ENCODE measurements around the gene NCKAP5L.
A peak's percentile ranks its signal among the peaks of the same experiment; 100 is the strongest.
"Not testable (repeated sequence)": the region's sequence is repeated elsewhere in the genome, so short reads cannot be mapped to it uniquely, and the experiment has no call there.

The NCKAP5L gene

DNA sequence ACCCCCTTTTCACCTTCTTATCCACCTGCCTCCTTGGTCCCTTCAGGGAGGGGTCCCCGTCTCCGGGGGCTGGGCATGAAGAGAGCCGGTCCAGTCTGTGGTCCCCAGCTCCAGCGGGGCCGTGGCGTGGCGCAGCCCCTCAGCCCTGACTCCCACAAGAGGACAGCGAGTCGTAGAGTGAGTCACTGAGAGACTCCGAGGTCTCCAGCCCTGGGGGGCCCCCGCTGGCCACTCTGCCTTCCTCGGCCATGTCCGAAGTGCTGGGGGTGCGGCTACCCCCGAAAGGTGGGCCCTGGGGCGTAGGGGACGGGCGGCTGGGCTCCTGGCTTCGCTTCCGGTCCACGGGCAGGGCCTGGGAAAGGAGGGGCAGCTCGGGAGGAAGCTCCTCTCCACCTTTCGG lies 36.5 kb downstream of the NCKAP5L start:
- no peaks in the 10 kb centered on the region for H3K27me3 ChIP-seq (ENCODE audit: control insufficient read depth, insufficient read depth, low read length)
- no peak for DNase-seq (ENCODE audit: low read depth, low spot score)
- no peaks in the 10 kb centered on the region for H3K9me3 ChIP-seq (ENCODE audit: control insufficient read depth, insufficient read depth, low read length)
- WGBS (ENCODE audit: insufficient coverage, insufficient read length) = no CpG with 5 or more reads among the region's 23 CpGs
- no peak overlapping the region for H3K4me3 ChIP-seq (ENCODE audit: low read length)
- H3K27ac ChIP-seq (ENCODE audit: low read length) = no peak overlapping the region
- peaks cover 3% of the 10 kb centered on the region; the same call in 1 of the 2 replicates for H3K4me1 ChIP-seq (ENCODE audit: control insufficient read depth, insufficient read depth, low read length)
- H3K36me3 ChIP-seq (ENCODE audit: control insufficient read depth, insufficient read depth, low read length) = peaks cover 5% of the 10 kb centered on the region

DNA sequence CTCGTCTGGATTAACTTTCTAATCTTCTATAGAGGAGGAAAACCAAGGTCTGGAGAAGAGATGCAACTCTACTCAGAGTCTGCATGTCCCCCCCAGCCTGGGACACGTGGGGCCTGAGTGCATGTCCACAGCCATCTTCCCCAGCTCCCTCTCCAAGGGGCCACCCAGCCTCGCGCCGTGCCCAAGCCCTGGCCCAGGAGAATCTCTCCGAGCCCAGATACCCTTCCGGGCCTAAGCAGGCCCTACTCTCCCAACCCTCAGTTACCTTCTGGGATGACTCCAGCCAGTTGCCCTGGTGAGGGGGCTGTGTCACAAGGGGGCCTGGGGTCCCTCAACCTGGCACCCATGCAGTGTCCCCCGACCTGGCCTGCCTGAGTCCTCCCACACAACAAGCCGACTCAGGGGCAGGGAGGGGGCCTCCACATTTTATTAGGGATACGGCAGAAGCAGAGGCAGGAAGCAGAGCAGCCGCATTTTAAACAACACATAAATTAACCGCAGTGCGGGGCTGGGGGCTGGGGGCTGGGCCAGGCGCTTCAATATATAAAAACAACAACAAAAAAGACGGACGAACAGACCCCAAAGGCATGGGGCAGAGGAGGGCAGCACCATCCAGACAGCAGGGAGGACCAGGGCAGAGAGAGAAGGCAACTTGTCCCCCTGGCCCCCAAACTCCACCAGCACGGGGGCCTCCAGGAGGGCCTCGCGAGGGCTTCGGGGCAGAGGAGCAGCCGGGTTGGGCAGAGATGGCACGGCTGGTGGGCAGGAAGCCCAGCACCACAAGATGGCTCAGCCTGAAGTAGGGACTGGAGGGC lies 37.3 kb downstream of the NCKAP5L start:
- Histone ChIP-seq H3K36me3 (ENCODE audit: control insufficient read depth, insufficient read depth, low read length) (peaks cover 5% of the 10 kb centered on the region), H3K4me1 (ENCODE audit: control insufficient read depth, insufficient read depth, low read length) (peaks cover 3% of the 10 kb centered on the region; the same call in 1 of the 2 replicates), H3K4me3 (ENCODE audit: low read length) (no peak overlapping the region), H3K27ac (ENCODE audit: low read length) (no peak overlapping the region), H3K27me3 (ENCODE audit: control insufficient read depth, insufficient read depth, low read length) (no peaks in the 10 kb centered on the region), H3K9me3 (ENCODE audit: control insufficient read depth, insufficient read depth, low read length) (no peaks in the 10 kb centered on the region)
- no peak for DNase-seq (ENCODE audit: low read depth, low spot score)
- WGBS (ENCODE audit: insufficient coverage, insufficient read length) = no CpG with 5 or more reads among the region's 22 CpGs

DNA sequence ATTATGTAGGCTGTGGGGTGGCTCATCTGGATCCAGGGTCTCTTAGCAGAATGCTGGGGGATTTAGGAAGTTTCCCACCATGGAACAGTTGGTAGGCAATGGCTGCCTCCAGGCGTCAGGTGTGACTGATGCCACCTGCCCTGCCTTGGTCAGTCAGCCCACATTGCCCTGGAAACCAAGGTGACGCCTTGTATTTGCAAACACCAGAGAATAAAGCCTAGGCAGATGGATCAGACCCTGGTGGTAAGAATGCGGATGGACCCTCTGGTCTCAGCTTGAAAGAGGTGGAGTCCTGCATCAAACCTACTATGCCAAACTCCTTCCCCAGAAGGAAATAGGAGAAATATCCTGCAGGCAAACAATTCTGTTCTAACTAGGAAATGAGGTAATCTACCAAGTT lies 38.2 kb downstream of the NCKAP5L start:
- Histone ChIP-seq H3K9me3 (ENCODE audit: control insufficient read depth, insufficient read depth, low read length) (no peaks in the 10 kb centered on the region), H3K36me3 (ENCODE audit: control insufficient read depth, insufficient read depth, low read length) (peaks cover 5% of the 10 kb centered on the region), H3K27ac (ENCODE audit: low read length) (no peak overlapping the region), H3K4me1 (ENCODE audit: control insufficient read depth, insufficient read depth, low read length) (peaks cover 3% of the 10 kb centered on the region; the same call in 1 of the 2 replicates), H3K27me3 (ENCODE audit: control insufficient read depth, insufficient read depth, low read length) (no peaks in the 10 kb centered on the region), H3K4me3 (ENCODE audit: low read length) (no peak overlapping the region)
- no peak for DNase-seq (ENCODE audit: low read depth, low spot score)
- WGBS (ENCODE audit: insufficient coverage, insufficient read length) = no CpG with 5 or more reads among the region's 3 CpGs

- peaks cover 3% of the 10 kb centered on the region; the same call in 1 of the 2 replicates for H3K36me3 ChIP-seq (ENCODE audit: control insufficient read depth, insufficient read depth, low read length)
- no peak overlapping the region for H3K27ac ChIP-seq (ENCODE audit: low read length)
- no peak for DNase-seq (ENCODE audit: low read depth, low spot score)
- no peaks in the 10 kb centered on the region for H3K9me3 ChIP-seq (ENCODE audit: control insufficient read depth, insufficient read depth, low read length)
- H3K4me1 ChIP-seq (ENCODE audit: control insufficient read depth, insufficient read depth, low read length) = peaks cover 3% of the 10 kb centered on the region; the same call in 1 of the 2 replicates
- WGBS (ENCODE audit: insufficient coverage, insufficient read length) = no CpG with 5 or more reads among the region's 2 CpGs
- no peak overlapping the region for H3K4me3 ChIP-seq (ENCODE audit: low read length)
- no peaks in the 10 kb centered on the region for H3K27me3 ChIP-seq (ENCODE audit: control insufficient read depth, insufficient read depth, low read length)
These were observed 40.5 kb downstream of the NCKAP5L start for GRCh38 chr12:49787672-49788071.

- WGBS (ENCODE audit: insufficient coverage, insufficient read length) = no CpG with 5 or more reads among the region's 4 CpGs
- Histone ChIP-seq H3K27ac (ENCODE audit: low read length) (no peak overlapping the region), H3K27me3 (ENCODE audit: control insufficient read depth, insufficient read depth, low read length) (no peaks in the 10 kb centered on the region), H3K36me3 (ENCODE audit: control insufficient read depth, insufficient read depth, low read length) (peaks cover 2% of the 10 kb centered on the region; the same call in 1 of the 2 replicates), H3K4me3 (ENCODE audit: low read length) (no peak overlapping the region), H3K4me1 (ENCODE audit: control insufficient read depth, insufficient read depth, low read length) (0 out of 2 replicates have a peak, but pooled peaks cover under 1% of the 10 kb centered on the region), H3K9me3 (ENCODE audit: control insufficient read depth, insufficient read depth, low read length) (no peaks in the 10 kb centered on the region)
- no peak for DNase-seq (ENCODE audit: low read depth, low spot score)
These were observed 43.3 kb downstream of the NCKAP5L start for GRCh38 chr12:49784756-49785409.

GRCh38 chr12:49783917-49784676 lies 44.1 kb downstream of the NCKAP5L start:
- no peaks in the 10 kb centered on the region for H3K9me3 ChIP-seq (ENCODE audit: control insufficient read depth, insufficient read depth, low read length)
- H3K4me1 ChIP-seq (ENCODE audit: control insufficient read depth, insufficient read depth, low read length) = no peaks in the 10 kb centered on the region
- no peaks in the 10 kb centered on the region for H3K27me3 ChIP-seq (ENCODE audit: control insufficient read depth, insufficient read depth, low read length)
- H3K27ac ChIP-seq (ENCODE audit: low read length) = no peak overlapping the region
- DNase-seq (ENCODE audit: low read depth, low spot score) = no peak
- H3K36me3 ChIP-seq (ENCODE audit: control insufficient read depth, insufficient read depth, low read length) = no peaks in the 10 kb centered on the region
- WGBS (ENCODE audit: insufficient coverage, insufficient read length) = no CpG with 5 or more reads among the region's 7 CpGs
- H3K4me3 ChIP-seq (ENCODE audit: low read length) = no peak overlapping the region

GRCh38 chr12:49780914-49781313 lies 47.3 kb downstream of the NCKAP5L start:
- not testable (repeated sequence) for DNase-seq (ENCODE audit: low read depth, low spot score); H3K27me3 ChIP-seq (ENCODE audit: control insufficient read depth, insufficient read depth, low read length); H3K9me3 ChIP-seq (ENCODE audit: control insufficient read depth, insufficient read depth, low read length); H3K27ac ChIP-seq (ENCODE audit: low read length); H3K4me1 ChIP-seq (ENCODE audit: control insufficient read depth, insufficient read depth, low read length); H3K36me3 ChIP-seq (ENCODE audit: control insufficient read depth, insufficient read depth, low read length); H3K4me3 ChIP-seq (ENCODE audit: low read length)
- no CpG with 5 or more reads among the region's 6 CpGs for WGBS (ENCODE audit: insufficient coverage, insufficient read length)

DNA sequence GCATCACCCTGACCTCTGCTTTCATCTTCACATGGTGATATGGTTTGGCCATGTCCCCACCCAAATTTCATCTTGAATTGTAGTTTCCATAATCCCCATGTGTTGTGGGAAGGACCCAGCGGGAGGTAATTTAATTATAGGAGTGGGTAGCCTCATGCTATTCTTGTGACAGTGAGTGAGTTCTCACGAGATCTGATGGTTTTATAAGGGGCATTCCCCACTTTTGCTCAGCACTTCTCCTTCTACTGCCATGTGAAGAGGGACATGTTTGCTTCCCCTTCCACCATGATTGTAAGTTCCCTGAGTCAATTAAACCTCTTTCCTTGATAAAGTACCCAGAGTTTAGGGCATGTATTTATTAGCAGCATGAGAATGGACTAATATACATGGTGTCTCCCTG lies 48.6 kb downstream of the NCKAP5L start:
- H3K9me3 ChIP-seq (ENCODE audit: control insufficient read depth, insufficient read depth, low read length) = no peaks in the 10 kb centered on the region
- DNase-seq (ENCODE audit: low read depth, low spot score) = no peak
- WGBS (ENCODE audit: insufficient coverage, insufficient read length) = no CpG with 5 or more reads among the region's 2 CpGs
- no peak overlapping the region for H3K27ac ChIP-seq (ENCODE audit: low read length)
- H3K4me3 ChIP-seq (ENCODE audit: low read length) = no peak overlapping the region
- no peaks in the 10 kb centered on the region for H3K27me3 ChIP-seq (ENCODE audit: control insufficient read depth, insufficient read depth, low read length)
- no peaks in the 10 kb centered on the region for H3K36me3 ChIP-seq (ENCODE audit: control insufficient read depth, insufficient read depth, low read length)
- H3K4me1 ChIP-seq (ENCODE audit: control insufficient read depth, insufficient read depth, low read length) = no peaks in the 10 kb centered on the region; the same call in 1 of the 2 replicates

GRCh38 chr12:49777800-49778748 lies 50.1 kb downstream of the NCKAP5L start:
- no peak overlapping the region for H3K27ac ChIP-seq (ENCODE audit: low read length)
- H3K4me1 ChIP-seq (ENCODE audit: control insufficient read depth, insufficient read depth, low read length) = no peaks in the 10 kb centered on the region; the same call in 1 of the 2 replicates
- H3K4me3 ChIP-seq (ENCODE audit: low read length) = no peak overlapping the region
- WGBS (ENCODE audit: insufficient coverage, insufficient read length) = no CpG with 5 or more reads among the region's 19 CpGs
- H3K9me3 ChIP-seq (ENCODE audit: control insufficient read depth, insufficient read depth, low read length) = no peaks in the 10 kb centered on the region
- peak; percentile 61 for DNase-seq (ENCODE audit: low read depth, low spot score)
- H3K27me3 ChIP-seq (ENCODE audit: control insufficient read depth, insufficient read depth, low read length) = no peaks in the 10 kb centered on the region
- no peaks in the 10 kb centered on the region for H3K36me3 ChIP-seq (ENCODE audit: control insufficient read depth, insufficient read depth, low read length)

Data from iPS DF 6.9 (cell line).